ENCODE data around the gene LYRM9.

DNA sequence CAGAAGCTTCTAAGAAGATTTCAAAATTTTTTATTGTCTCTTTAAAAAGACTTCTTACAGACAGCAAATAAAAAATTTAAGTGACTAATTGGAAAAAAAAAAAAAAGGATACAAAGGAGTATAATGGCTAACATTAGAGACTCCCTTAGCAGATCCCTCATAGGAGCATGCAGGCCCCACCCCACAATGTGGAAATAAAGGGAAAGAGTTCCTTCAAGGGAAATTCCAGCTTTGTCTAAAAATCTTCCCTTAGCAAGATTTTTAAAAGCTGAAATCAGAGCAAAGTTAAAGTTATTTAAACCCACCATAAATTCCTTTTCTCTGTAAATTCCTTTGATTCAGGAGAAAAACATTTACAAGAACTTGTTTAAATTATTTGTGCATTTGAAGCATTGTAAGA, 60.3 kb downstream of the LYRM9 start:
- TF ChIP-seq CTCF (IDR thresholded peaks at IDR 0.05) (no peak), POLR2A (IDR thresholded peaks at IDR 0.05) (no peak)

Data from heart left ventricle (tissue), 13 donors.